Tibial artery (tissue), 4 donors: ENCODE results near the gene UBALD1.

Source experiments
- DNase-seq, 2 donors: peaks; one replicate each; pipeline ENCODE4 v3.0.0-alpha.2; 2019
- H3K27ac ChIP-seq, 2 donors: fragments of 200-600 bp; sonication (generic) in 1 of 2; 1 replicate in 1 of 2; 2 replicates in 1 of 2; pipeline ENCODE4 v1.5.1; 2018 to 2019; ENCODE audit warnings: mild to moderate bottlenecking in 1 of 2
- H3K27me3 ChIP-seq, 2 donors: fragments of 200-600 bp; sonication (generic) in 1 of 2; one replicate each; pipeline versions ENCODE4 v1.5.1 to v1.6.0; 2016 to 2019
- H3K36me3 ChIP-seq, 3 donors: fragments of 200-600 bp; sonication (generic) in 2 of 3; one replicate each; pipeline ENCODE4 v1.5.1; 2016 to 2019; ENCODE audit warnings: mild to moderate bottlenecking in 2 of 3
- H3K4me1 ChIP-seq, 4 donors: fragments of 200-600 bp; sonication (generic) in 2 of 4; 1 replicate in 3 of 4; 2 replicates in 1 of 4; pipeline ENCODE4 v1.5.1; 2016 to 2019
- H3K4me3 ChIP-seq, 2 donors: fragments of 200-600 bp; sonication (generic) in 1 of 2; 1 replicate in 1 of 2; 2 replicates in 1 of 2; pipeline ENCODE4 v1.5.1; 2018 to 2019; ENCODE audit warnings: mild to moderate bottlenecking in 2 of 2
- H3K9me3 ChIP-seq, 3 donors: fragments of 200-600 bp; sonication (generic) in 1 of 3; one replicate each; pipeline ENCODE4 v1.5.1; 2016 to 2019
- intact Hi-C: fragments of 100-400 bp; cut with DNase I; formaldehyde crosslinking; loops from one replicate; pipeline ENCODE4 v1.15.0; 2023; ENCODE audit warnings: low total_unique reads
- TF ChIP-seq, protein P1 (sequence below), 2 experiments: fragments of 200-600 bp in 1 of 2; fragments of 450-650 bp in 1 of 2; IDR thresholded peaks; one replicate each; pipeline ENCODE4 v1.5.1; 2017 to 2019; ENCODE audit warnings: antibody characterized with exemption in 2 of 2, mild to moderate bottlenecking in 1 of 2, moderate library complexity in 1 of 2

Gene UBALD1

DNA sequence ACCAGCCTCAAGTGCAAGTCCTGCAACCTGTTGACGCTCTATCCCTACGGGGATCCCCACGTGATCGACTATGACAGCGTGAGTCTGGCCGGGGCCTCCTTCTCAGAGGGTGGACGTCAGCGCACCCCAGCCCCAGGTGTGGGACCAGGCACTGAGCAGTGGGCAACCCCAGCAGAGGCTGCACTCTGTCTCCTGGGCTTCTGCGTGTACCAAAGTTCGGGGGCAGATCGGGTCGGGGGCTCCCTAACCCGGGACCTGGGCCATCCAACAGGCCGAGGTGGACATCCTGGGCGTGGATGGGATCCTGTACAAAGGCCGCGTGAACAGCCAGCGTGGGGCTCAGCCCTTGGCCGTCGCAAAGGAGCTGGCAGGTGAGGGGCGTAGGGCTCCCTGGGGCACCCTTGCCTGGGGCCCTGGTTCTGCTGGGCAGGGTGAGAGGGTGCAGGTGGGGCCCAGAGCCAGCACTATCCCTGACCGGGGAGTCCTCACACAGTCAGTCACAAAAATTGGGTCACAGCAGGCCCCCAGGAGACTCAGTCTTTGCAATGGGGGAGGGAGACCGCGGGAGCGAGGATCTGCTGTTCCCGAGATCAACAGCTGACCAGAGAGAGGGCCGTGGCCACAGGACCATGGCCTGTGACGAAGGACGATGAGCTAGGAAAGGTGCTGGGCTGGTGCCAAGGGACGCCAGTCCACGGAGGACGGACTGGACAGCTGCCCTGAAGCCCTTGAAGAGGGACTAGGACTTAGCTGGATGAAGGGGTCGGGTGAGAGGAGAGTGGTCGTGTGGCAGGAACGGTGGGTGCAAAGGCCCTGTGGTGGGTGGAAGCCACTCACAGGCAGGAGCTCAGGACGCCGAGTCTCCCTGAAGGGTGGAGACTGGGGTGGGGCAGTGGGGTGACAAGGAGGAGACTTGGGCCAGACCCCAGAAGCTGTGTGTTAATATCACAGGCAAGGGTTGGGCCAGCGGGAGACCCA lies 20.0 kb downstream of the UBALD1 start:
- no peak for DNase-seq

GRCh38 chr16:4593086-4593485 lies 21.6 kb downstream of the UBALD1 start:
- Histone ChIP-seq H3K27me3 (peaks cover 0 to 34% of the 10 kb centered on the region in 2 donors), H3K36me3 (no peaks in the 10 kb centered on the region), H3K4me3 (no peak overlapping the region), H3K9me3 (no peaks in the 10 kb centered on the region), H3K4me1 (no peaks in the 10 kb centered on the region), H3K27ac (no peak overlapping the region)
- no peak for DNase-seq
- intact Hi-C loops, result no loop called here
- TF ChIP-seq, protein P1, sequence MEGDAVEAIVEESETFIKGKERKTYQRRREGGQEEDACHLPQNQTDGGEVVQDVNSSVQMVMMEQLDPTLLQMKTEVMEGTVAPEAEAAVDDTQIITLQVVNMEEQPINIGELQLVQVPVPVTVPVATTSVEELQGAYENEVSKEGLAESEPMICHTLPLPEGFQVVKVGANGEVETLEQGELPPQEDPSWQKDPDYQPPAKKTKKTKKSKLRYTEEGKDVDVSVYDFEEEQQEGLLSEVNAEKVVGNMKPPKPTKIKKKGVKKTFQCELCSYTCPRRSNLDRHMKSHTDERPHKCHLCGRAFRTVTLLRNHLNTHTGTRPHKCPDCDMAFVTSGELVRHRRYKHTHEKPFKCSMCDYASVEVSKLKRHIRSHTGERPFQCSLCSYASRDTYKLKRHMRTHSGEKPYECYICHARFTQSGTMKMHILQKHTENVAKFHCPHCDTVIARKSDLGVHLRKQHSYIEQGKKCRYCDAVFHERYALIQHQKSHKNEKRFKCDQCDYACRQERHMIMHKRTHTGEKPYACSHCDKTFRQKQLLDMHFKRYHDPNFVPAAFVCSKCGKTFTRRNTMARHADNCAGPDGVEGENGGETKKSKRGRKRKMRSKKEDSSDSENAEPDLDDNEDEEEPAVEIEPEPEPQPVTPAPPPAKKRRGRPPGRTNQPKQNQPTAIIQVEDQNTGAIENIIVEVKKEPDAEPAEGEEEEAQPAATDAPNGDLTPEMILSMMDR (IDR thresholded peaks at IDR 0.05), result no peak

More for the DNA sequence above, 20.0 kb downstream of the UBALD1 start:
- Histone ChIP-seq H3K4me3 (no peak overlapping the region), H3K9me3 (no peaks in the 10 kb centered on the region), H3K27ac (no peak overlapping the region), H3K27me3 (peaks cover 0 to 44% of the 10 kb centered on the region in 2 donors), H3K4me1 (no peaks in the 10 kb centered on the region), H3K36me3 (no peaks in the 10 kb centered on the region)
- intact Hi-C loops, result no loop called here
- TF ChIP-seq, protein P1 (IDR thresholded peaks at IDR 0.05), result no peak

DNA sequence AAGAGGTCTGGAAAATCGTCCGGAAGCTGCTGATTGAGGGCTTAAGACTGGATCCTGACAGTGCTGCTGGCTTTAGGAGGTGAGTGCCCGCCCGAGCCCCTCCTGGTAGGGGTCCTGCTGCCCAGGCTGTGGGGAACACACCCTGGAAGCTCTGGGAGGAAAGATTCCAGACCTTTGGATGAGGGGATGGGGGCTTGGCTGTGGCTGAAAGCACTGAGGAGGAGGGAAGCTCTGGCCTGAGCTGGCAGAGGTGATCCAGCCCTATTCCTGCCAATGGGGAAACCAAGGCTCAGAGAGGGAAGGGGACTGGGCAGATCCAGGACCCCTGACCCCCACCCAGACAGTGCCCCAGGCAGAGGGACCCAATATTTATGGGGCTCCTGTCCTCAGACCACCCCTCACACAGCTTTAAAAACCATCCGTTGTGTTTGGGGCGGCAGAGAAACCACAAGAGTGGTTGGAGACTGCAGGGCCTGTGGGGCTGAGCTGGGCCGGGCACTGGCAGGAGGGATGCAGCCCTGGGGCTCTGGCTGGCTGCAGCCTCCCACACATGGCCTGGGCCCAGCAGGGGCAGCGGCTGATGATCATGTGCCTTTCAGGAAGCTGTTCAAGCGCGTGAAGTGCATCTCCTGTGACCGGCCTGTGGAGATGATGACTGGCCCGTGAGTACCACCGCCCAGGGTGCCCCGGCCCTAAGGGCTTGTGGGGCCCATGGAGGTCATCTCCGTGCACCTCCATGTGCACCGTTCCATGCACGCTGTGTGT lies 22.8 kb downstream of the UBALD1 start:
- H3K9me3 ChIP-seq, result no peaks in the 10 kb centered on the region
- H3K4me3 ChIP-seq, result no peak overlapping the region
- no peak overlapping the region for H3K27ac ChIP-seq
- H3K4me1 ChIP-seq, result no peaks in the 10 kb centered on the region
- intact Hi-C loops, result no loop called here
- no peaks in the 10 kb centered on the region for H3K36me3 ChIP-seq
- TF ChIP-seq, protein P1 (IDR thresholded peaks at IDR 0.05), result no peak
- DNase-seq, result no peak
- H3K27me3 ChIP-seq, result peaks cover 0 to 36% of the 10 kb centered on the region in 2 donors

DNA sequence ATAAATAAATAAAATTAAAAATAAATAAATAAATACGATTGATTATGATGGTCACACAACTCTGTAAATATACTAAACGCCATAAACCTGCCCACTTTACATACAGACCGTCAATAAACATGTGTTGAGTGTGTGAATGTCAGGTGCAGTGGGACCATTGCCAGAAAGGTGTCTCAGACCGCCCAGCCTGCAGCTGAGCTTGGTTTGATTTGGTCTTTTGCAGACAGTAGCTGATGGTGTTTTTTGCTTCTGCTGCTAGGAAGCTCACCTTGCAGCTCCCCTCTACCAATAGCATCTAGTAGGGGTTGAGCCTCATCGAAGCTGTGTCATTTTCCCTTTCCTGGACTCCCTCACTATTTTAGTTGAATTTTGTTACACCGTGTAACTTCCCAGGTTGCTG lies 23.5 kb downstream of the UBALD1 start:
- Histone ChIP-seq H3K9me3 (no peaks in the 10 kb centered on the region), H3K36me3 (no peaks in the 10 kb centered on the region), H3K4me3 (no peak overlapping the region), H3K4me1 (no peaks in the 10 kb centered on the region), H3K27me3 (peaks cover 0 to 40% of the 10 kb centered on the region in 2 donors), H3K27ac (no peak overlapping the region)
- TF ChIP-seq, protein P1 (IDR thresholded peaks at IDR 0.05), result no peak
- intact Hi-C loops, result no loop called here
- no peak for DNase-seq

- intact Hi-C loops, result no loop called here
- DNase-seq, result no peak
Measured at GRCh38 chr16:4588961-4589360, 25.7 kb downstream of the UBALD1 start.

More at GRCh38 chr16:4588961-4589360, 25.7 kb downstream of the UBALD1 start:
- Histone ChIP-seq H3K36me3 (no peaks in the 10 kb centered on the region), H3K27me3 (peaks cover 0 to 34% of the 10 kb centered on the region in 2 donors), H3K4me3 (no peak overlapping the region), H3K27ac (no peak overlapping the region), H3K4me1 (no peaks in the 10 kb centered on the region), H3K9me3 (no peaks in the 10 kb centered on the region)
- TF ChIP-seq, protein P1 (IDR thresholded peaks at IDR 0.05), result no peak
